Choroid plexus epithelial cell (primary cell): ENCODE results near the gene SOCS6.
A peak's percentile ranks its signal among the peaks of the same experiment; 100 is the strongest.
"Not testable (repeated sequence)": the region's sequence is repeated elsewhere in the genome, so short reads cannot be mapped to it uniquely, and the experiment has no call there.

Source experiments
- DNase-seq: peaks from one replicate; pipeline ENCODE4 v3.0.0-alpha.2; 2010; ENCODE audit warnings: low read depth
- H3K4me3 ChIP-seq: 2 replicates; pipeline ENCODE4 v1.5.1; 2011; ENCODE audit warnings: low read depth, mild to moderate bottlenecking, control low read depth, low read length, moderate library complexity
- CTCF ChIP-seq: conservative IDR thresholded peaks from 2 replicates; pipeline ENCODE4 v1.5.1; 2011; ENCODE audit warnings: low read depth, mild to moderate bottlenecking, control low read depth, inconsistent platforms, low read length, moderate library complexity

The SOCS6 gene

GRCh38 chr18:70355620-70356385, 67.0 kb downstream of the SOCS6 start:
- DNase-seq: no peak
- TF ChIP-seq CTCF: no peak
- no peak overlapping the region for H3K4me3 ChIP-seq

DNA sequence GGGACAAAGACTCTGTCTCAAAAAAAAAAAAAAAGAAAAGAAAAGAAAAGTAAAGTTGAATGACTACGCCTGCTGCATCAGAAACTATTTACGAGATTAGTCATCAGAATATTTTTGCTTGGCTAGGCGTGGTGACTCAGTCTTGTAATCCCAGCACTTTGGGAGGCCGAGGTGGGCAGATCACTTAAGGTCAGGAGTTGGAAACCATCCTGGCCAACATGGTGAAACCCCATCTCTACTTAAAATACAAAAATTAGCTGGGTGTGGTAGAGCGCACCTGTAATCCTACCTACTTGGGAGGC, 69.2 kb downstream of the SOCS6 start:
- DNase-seq: peak; percentile 82
- H3K4me3 ChIP-seq: not testable (repeated sequence)

DNA sequence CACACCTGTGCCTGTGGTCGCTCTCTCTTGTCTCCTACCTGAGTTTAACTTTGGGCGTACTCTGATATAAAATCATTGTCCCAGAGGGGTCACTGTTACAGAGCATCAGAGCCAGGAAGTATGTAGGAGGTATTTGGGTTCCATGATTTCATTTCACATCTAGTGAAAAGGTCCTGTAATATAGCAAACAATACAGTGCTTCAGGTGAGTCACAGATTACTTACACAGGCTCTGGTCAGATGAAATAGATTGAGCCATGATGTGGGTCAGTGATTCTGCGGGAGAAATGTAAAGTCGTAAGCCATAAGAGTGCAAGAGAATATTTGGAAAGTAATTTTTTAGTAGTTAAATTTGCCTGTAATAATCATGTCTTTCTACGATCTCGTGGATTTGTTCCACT, 70.2 kb downstream of the SOCS6 start:
- no peak overlapping the region for H3K4me3 ChIP-seq
- no peak for TF ChIP-seq CTCF
- DNase-seq: no peak

DNA sequence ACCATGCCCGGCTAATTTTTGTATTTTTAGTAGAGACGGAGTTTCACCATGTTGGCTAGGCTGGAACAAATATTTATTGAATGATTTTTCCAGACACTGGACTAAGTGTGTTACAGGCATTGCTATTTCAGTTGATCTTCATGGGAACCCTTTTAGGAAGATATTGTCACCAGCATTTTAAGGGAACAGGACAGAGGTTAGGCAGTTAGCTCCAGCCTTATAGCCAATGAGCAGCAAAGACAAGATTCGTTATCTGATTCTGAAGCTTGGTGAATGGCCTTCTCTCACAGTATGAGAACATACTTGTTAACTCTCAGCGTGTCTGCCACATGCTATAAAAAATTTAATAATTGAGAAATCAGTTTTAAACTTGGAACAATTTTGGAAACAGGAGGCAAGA, 73.4 kb downstream of the SOCS6 start:
- TF ChIP-seq CTCF: no peak
- no peak for DNase-seq

GRCh38 chr18:70363861-70364260, 75.0 kb downstream of the SOCS6 start:
- no peak for TF ChIP-seq CTCF
- peak; percentile 33 for DNase-seq
- no peak overlapping the region for H3K4me3 ChIP-seq

More for the DNA sequence above, 73.4 kb downstream of the SOCS6 start:
- no peak overlapping the region for H3K4me3 ChIP-seq

DNA sequence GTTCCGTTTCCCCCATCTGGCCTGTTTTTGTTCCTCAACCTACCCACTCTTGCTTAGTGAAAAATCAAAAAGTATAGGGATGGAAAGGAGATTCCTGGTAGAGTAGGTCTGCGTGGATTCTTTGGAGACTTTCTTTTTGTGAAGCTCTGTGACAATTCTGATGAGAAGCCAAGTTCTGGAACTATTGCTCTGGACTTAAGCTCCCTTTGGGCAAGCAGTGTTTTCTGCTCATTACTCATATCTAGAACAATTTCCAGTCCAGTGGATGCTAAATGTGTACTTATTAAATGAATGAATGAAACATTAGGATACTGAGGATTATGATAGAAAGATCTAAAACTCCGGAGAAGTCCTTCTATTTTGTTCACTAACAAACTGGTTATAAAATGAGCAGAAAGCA, 76.5 kb downstream of the SOCS6 start:
- DNase-seq: no peak
- no peak for TF ChIP-seq CTCF
- H3K4me3 ChIP-seq: no peak overlapping the region

DNA sequence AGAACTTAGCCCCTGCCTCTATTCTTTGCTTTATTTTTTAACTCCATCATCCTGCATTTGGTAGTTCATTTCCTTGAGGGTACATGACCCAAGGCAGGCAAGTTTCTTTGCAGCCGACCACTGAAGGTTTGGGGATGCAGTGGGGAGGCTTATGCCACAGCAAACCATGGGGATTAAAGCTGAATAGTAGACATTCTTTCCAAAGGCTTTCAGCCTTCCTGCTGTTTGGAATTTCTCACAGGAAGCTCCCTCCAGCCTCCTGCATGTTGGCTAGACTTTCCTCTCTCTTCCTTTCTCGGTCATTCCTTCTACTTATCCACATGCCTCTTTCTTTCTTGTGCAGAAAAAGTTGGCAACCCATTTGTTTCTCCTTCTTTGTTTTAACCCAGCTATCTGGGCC, 77.3 kb downstream of the SOCS6 start:
- no peak for DNase-seq
- no peak overlapping the region for H3K4me3 ChIP-seq
- TF ChIP-seq CTCF: no peak
